ENCODE data around the gene SYT12.

DNA sequence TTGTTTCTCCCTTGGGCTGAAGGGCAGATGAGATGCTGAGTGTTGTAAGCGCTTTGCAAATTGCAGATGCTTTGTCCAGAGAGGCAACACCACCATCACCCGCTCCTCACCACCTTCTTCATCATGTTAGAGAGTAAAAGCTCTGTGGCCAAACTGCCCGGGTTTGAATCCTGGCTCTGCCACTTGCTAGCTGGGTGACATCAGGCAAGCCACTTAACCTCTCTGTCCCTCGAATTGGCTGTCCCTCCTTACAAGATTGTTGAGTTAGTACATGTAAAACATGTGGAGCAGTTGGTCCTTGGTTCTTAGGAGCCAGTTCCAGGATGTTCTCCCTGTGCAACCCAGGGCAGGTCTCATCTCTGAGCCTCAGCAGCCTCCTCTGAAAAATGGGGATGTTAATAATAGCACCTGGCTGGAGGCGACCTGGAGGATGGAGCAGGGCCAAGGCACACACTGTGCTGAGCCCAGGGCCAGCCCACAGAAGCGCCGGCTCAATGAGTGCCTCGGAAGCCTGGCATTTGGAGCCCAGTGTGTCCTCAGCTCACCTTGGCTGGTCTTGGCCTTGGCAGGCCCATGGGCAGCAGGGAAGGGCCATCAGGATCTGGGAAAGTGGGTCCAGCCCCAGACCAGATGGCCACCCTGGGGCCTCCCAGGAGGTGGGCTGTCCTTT lies 37.3 kb upstream of the SYT12 start:
- TF ChIP-seq, protein P1, sequence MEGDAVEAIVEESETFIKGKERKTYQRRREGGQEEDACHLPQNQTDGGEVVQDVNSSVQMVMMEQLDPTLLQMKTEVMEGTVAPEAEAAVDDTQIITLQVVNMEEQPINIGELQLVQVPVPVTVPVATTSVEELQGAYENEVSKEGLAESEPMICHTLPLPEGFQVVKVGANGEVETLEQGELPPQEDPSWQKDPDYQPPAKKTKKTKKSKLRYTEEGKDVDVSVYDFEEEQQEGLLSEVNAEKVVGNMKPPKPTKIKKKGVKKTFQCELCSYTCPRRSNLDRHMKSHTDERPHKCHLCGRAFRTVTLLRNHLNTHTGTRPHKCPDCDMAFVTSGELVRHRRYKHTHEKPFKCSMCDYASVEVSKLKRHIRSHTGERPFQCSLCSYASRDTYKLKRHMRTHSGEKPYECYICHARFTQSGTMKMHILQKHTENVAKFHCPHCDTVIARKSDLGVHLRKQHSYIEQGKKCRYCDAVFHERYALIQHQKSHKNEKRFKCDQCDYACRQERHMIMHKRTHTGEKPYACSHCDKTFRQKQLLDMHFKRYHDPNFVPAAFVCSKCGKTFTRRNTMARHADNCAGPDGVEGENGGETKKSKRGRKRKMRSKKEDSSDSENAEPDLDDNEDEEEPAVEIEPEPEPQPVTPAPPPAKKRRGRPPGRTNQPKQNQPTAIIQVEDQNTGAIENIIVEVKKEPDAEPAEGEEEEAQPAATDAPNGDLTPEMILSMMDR (IDR thresholded peaks at IDR 0.05) = no peak
- TF ChIP-seq ZFX (IDR thresholded peaks at IDR 0.05; ENCODE audit: borderline replicate concordance) = no peak

All from 22Rv1 (cell line).